HG02884 (cell line): ENCODE data around the gene SPCS1.
"Not testable (repeated sequence)": the region's sequence is repeated elsewhere in the genome, so short reads cannot be mapped to it uniquely, and the experiment has no call there.

Experiments
- ATAC-seq: cut with Tn5 transposase; IDR thresholded peaks from one replicate; pipeline ENCODE4 v1.9.1; 2021; ENCODE audit warnings: mild to moderate bottlenecking, moderate library complexity; ENCODE audit not compliant: unreplicated experiment

SPCS1 gene

GRCh38 chr3:52705688-52706686 is at the start of gene SPCS1, which contains the start of gene GLT8D1:
Gene SPCS1 (plus strand): TSS chr3:52706106. CDS start chr3:52706247, 141 bp downstream.
Gene GLT8D1 (minus strand): TSS chr3:52705791. CDS start chr3:52700460, 5,331 bp downstream.
- peak; percentile 65 for ATAC-seq

DNA sequence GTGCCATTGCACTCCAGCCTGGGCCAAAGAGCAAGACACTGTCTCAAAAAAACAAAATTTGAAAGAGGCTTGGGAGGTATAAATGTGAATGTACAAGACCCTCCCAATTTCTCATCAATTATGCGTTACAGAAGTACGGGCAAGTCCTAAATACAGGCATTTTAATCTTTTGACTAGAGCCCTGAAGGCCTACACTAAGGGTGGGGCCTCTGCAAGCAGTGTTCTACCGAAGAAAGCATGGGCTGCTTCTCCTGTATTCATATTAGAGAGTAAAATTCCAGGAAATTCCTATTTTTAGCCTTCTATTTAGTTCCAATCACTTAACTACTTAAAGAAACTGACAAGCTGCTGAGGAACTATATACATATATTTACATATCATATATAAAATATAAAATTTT is 45.9 kb upstream of the SPCS1 start:
- no peak for ATAC-seq

- ATAC-seq = no peak
Observed at GRCh38 chr3:52663098-52663497, 42.8 kb upstream of the SPCS1 start.

DNA sequence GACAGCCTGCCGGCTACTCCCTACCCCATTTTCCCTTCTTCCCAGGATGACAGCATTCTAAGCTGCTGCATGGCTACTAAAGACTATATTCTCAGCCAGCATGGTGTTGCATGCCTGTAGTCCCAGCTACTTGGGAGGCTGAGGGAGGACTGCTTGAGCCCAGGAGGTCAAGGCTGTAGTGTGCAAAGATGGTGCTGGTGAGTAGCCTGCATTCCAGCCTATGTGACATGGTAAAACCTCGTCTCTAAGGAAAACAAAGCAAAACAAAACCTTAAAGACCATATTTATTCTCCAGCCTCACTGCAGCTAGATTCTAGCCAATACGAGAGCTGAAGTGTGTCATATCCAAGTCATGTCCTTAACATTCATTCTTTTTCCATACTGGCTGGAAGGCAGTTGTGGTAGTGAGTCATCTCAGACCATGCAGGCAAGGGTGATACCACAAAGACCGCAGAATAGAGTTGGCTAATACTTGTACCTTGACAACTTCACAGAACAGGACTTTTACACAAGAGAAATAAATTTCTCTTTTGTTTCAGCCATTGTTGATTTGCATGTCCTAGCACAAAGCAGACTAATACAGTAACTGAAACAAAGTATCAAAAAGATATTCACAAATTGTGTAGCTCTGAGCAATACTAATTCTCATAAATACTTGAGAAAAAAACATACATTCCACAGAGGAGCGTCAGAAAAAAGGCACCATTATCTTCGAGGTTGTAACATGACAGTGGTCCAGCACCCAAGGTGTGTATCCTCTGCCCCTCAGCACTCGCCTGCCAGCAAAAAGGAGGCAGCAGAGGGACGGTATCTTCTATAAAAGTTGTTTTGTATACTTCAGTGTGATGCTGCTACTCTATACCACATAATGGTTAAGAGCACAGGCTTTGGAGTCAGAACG is 35.0 kb upstream of the SPCS1 start:
- peak; percentile 75 for ATAC-seq

- no peak for ATAC-seq
Observed at GRCh38 chr3:52671676-52672075, 34.2 kb upstream of the SPCS1 start.

DNA sequence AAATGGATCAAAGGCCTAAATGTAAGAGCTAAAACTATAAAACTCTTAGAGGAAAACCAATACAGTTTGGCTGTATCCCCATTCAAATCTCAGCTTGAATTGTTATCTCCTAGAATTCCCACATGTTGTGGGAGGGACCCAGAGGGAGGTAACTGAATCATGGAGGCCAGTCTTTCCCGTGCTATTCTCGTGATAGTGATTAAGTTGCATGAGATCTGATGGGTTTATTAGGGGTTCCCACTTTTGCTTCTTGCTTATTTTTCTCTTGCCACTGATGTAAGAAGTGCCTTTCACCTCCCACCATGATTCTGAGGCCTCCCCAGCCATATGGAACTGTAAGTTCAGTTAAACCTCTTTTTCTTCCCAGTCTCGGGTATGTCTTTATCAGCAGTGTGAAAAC is 29.7 kb upstream of the SPCS1 start:
- ATAC-seq = not testable (repeated sequence)

GRCh38 chr3:52678265-52679198 is 27.4 kb upstream of the SPCS1 start:
- ATAC-seq = no peak

- ATAC-seq = no peak
Observed at GRCh38 chr3:52679199-52679538, 26.7 kb upstream of the SPCS1 start.

- no peak for ATAC-seq
Observed at GRCh38 chr3:52679811-52680210, 26.1 kb upstream of the SPCS1 start.

- no peak for ATAC-seq
Observed at GRCh38 chr3:52681596-52681995, 24.3 kb upstream of the SPCS1 start.

DNA sequence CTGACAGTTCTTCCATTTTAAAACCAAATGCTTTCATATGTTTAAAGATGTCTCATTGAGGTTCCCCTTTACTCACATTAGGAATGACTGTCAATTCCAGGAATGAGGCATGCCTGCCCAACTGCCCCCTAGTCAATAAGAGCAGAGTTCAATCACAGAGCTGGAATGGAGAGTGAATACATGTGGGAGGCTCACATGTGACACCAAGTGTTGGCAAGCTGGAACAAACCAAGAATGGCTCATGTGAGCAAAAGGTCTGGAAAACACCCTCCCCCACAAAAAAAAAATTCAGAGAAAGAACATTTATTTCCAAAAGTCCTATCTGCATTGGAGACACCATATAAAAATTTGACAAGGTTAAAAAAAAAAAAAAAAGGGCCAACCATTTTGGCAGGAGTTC is 23.9 kb upstream of the SPCS1 start:
- ATAC-seq = no peak

GRCh38 chr3:52683611-52684010 is 22.3 kb upstream of the SPCS1 start:
- ATAC-seq = no peak

DNA sequence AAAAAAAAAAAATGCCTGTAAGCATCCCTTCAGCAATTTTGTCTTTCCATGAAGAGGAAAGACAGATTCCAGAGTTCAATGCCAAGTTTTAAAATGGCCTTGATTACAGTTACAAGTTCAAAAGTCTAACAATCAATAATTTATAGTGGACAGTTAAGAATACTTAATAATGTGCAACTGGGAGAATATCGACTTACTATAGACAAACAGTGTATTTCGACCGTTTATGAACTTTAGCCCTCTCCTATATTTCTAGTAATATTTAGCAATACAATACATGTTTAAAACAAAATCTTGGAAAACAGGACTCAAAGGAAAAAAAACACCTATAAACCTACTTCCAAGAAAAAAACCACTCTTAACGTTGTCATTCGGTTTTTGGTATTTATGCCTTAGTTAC is 21.7 kb upstream of the SPCS1 start:
- ATAC-seq = no peak

GRCh38 chr3:52685285-52685708 is 20.6 kb upstream of the SPCS1 start:
- peak; percentile 62 for ATAC-seq

DNA sequence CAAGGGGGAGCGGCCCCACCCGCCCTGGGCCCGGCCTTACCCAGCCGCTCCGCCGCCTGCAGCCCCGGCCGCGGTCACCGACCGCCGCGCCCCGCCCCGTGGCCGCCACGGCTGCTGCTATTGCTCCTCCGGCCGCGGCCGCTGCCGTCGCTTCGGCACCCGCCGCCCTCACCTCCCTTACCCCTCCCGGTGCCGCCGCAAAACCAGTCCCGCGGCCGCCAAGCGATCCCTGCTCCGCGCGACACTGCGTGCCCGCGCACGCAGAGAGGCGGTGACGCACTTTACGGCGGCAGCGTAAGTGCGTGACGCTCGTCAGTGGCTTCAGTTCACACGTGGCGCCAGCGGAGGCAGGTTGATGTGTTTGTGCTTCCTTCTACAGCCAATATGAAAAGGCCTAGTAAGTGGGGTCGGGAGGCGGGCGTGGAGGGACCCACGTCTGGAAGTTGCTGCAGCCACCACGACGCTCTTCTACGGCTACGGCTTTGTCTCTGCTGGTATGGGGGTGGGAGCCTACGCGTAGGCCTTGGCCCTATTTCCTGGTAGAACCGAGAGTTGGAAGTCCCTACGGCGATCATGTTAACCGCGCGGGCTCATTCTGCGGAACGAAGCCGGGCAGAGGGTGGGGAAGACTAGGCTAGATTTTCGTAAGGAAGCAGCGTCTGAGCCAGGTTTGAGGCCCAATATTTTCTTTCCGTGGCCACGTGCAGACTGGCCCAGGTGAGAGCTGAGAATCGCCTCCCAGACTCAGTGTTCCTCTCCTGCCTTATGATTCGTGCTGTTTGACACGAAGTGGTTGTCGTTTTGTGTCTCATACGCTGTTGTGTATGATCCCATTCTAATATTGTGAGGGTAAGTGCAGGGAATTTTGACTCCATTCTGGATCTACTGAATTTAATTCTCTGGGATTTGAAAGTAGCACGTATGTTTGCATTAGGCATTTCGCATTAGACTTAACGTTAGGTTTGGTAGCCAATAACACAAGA is 19.9 kb upstream of the SPCS1 start, which contains the start of the genes GNL3 and PBRM1:
TSS of gene GNL3 (plus strand) at position 324 of the 983 bp plus-strand sequence. CDS start at position 385, 61 bp downstream.
TSS of gene PBRM1 (minus strand) at position 205 of the 983 bp plus-strand sequence.
- peak; percentile 57 for ATAC-seq

DNA sequence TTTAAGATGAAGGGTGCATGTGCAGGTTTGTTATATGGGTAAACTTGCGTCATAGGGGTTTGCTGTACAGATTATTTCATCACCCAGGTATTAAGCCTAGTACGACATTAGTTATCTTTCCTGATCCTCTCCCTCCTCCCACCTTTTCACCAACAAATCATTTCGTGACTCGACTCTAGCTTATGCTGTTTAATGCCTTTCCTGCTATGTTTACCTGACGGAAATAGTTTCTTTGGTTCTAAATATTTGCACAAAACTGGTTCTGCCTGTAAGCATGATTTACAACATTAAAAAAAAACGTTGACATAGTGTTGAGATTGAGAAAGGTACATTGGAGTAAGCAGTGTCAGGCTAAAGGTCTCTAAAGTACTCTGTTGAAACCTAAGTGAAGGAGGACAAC is 17.6 kb upstream of the SPCS1 start:
- no peak for ATAC-seq

DNA sequence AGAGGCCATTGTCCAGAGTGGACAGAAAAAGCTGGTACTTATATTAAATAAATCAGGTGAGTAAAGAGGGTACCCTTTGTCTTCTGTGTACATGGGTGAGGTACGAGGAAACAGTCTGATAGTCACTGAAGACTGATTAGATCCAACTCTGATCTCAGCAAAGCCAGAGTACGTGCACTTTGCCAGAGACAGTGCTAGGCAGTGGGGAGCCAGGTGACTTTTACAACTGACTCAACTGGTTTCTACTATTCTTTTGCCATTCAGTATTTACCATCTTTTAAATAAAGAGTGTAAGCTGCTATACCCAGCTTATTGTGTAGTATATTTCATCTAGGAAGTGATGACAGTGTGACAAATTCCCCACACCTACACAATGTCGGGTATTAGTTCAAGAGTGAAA is 16.8 kb upstream of the SPCS1 start:
- ATAC-seq = no peak

- no peak for ATAC-seq
Observed at GRCh38 chr3:52690560-52690959, 15.3 kb upstream of the SPCS1 start.

DNA sequence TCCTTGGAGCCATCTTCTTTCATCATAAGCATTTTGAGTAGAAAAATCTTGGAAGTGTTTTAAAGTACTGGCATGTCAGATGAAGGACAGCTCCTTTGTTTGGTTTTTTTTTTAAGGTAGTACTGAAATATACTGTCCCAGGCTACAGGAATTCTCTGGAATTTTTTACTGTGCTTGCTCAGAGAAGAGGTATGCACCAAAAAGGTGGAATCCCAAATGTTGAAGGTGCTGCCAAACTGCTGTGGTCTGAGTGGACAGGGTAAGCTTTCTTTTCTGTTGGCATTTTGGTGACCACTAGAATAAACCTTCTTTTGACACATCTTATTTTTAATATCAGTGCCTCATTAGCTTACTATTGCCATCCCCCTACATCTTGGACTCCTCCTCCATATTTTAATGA is 12.8 kb upstream of the SPCS1 start:
- ATAC-seq = no peak
